ENCODE results near the gene LRCOL1.

Gene LRCOL1

DNA sequence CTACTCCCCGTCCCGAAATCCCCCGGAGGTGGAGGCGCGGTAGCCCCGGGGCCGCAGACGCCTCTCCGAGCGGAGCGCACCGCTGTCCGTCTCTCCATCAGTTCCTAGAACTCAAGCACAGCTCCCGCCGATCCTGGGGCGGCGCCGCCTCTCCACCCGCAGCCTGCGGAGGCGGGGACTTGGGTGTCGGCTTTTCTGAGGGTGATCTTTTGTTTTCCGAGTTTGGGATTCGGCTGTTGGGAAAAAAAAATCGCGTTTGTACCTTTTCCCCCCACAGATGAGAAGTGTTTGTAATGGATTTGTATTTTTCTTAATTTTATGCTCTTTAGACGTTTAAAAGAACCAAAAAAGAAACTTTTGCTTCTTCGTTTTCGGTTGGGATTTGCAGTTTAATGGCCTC lies 26.6 kb downstream of the LRCOL1 start:
- no peak for DNase-seq (ENCODE audit: low read depth in 1 of 2, low spot score in 1 of 2)

DNA sequence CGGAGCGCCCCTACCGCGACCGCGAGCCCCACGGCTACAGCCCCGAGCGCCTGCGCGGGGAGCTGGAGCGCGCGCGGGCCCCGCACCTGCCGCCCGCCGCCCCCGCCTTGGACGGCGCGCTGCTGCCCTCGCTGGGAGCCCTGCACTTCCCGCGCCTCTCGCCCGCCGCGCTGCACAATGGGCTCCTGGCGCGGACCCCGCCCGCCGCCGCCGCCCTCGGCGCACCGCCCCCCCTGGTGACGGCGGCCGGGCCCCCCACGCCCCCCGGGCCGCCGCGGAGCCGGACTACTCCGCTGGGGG lies 27.0 kb downstream of the LRCOL1 start:
- DNase-seq (ENCODE audit: low read depth in 1 of 2, low spot score in 1 of 2), result no peak

- no peak for DNase-seq (ENCODE audit: low read depth in 1 of 2, low spot score in 1 of 2)
These were observed 27.6 kb downstream of the LRCOL1 start for GRCh38 chr12:132582582-132583410.

- no peak for DNase-seq (ENCODE audit: low read depth in 1 of 2, low spot score in 1 of 2)
These were observed 28.3 kb downstream of the LRCOL1 start for GRCh38 chr12:132582058-132582420.

GRCh38 chr12:132581348-132582057 lies 28.9 kb downstream of the LRCOL1 start:
- DNase-seq (ENCODE audit: low read depth in 1 of 2, low spot score in 1 of 2), result no peak

GRCh38 chr12:132580701-132581292 lies 29.6 kb downstream of the LRCOL1 start:
- DNase-seq (ENCODE audit: low read depth in 1 of 2, low spot score in 1 of 2), result no peak

DNA sequence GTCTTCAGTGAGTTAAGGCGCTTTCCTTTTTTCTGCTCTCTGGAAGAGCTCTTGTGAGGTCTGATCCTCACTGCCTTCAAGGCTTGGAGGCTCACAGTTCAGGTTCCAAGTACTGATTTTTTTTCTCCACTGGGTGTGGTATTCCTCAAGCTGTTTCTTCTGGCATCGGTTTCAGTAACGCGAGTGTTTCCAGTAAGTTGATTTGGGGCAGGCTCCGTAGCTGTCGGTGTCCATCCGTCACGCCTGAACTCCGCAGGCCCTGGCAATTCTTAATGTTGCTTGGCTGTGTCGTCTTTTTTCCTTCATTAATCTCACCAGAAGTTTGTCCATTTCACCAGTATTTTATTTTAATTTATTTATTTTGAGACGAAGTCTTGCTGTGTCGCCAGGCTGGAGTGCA lies 30.6 kb downstream of the LRCOL1 start:
- no peak for DNase-seq (ENCODE audit: low read depth in 1 of 2, low spot score in 1 of 2)

GRCh38 chr12:132578826-132579225 lies 31.6 kb downstream of the LRCOL1 start:
- DNase-seq (ENCODE audit: low read depth in 1 of 2, low spot score in 1 of 2), result no peak

GRCh38 chr12:132578118-132578517 lies 32.3 kb downstream of the LRCOL1 start:
- DNase-seq (ENCODE audit: low read depth in 1 of 2, low spot score in 1 of 2), result no peak

DNA sequence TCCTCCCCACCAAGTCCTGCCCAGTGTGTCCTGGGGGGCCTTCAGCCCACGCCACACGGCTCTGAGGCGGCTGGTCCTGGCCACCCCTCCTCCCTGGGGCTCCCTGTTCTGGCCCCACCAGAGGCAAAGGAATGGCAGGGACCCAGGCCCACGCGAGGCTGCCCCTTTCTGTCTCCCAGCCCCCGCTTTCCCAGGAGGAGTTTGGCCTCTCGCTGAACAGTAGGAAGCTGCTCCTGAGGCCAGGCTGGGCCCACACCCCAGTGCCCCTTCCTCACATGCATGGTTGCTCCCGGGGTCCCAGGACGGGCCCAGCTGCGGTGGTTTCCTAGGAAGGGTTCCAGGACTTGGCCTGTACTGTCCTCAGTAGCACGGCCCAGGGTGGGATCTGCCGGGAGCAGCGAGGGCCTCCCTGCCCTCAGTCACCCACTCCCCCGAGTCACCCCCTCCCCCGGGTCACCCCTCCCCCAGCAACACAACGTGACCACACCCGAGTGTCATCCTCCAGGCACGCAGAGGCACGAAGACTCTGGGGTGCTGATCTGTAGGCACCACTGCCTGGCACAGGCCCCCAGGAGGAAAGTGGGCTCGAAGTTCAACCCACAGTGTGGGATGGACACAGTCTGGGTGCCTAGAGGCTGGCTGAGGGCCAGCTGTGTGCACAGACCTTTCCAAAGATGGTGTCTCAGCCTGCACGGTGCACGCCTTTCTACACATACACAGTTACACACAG lies 33.0 kb downstream of the LRCOL1 start:
- no peak for DNase-seq (ENCODE audit: low read depth in 1 of 2, low spot score in 1 of 2)

- no peak for DNase-seq (ENCODE audit: low read depth in 1 of 2, low spot score in 1 of 2)
These were observed 33.7 kb downstream of the LRCOL1 start for GRCh38 chr12:132576701-132577100.

GRCh38 chr12:132575661-132576060 lies 34.7 kb downstream of the LRCOL1 start:
- no peak for DNase-seq (ENCODE audit: low read depth in 1 of 2, low spot score in 1 of 2)

GRCh38 chr12:132574271-132574996 lies 35.9 kb downstream of the LRCOL1 start:
- no peak for DNase-seq (ENCODE audit: low read depth in 1 of 2, low spot score in 1 of 2)

GRCh38 chr12:132572801-132573760 lies 37.3 kb downstream of the LRCOL1 start:
- DNase-seq (ENCODE audit: low read depth in 1 of 2, low spot score in 1 of 2), result no peak

- no peak for DNase-seq (ENCODE audit: low read depth in 1 of 2, low spot score in 1 of 2)
These were observed 38.3 kb downstream of the LRCOL1 start for GRCh38 chr12:132572106-132572505.

GRCh38 chr12:132571598-132571997 lies 38.8 kb downstream of the LRCOL1 start:
- no peak for DNase-seq (ENCODE audit: low read depth in 1 of 2, low spot score in 1 of 2)

GRCh38 chr12:132571051-132571450 lies 39.3 kb downstream of the LRCOL1 start:
- no peak for DNase-seq (ENCODE audit: low read depth in 1 of 2, low spot score in 1 of 2)

DNA sequence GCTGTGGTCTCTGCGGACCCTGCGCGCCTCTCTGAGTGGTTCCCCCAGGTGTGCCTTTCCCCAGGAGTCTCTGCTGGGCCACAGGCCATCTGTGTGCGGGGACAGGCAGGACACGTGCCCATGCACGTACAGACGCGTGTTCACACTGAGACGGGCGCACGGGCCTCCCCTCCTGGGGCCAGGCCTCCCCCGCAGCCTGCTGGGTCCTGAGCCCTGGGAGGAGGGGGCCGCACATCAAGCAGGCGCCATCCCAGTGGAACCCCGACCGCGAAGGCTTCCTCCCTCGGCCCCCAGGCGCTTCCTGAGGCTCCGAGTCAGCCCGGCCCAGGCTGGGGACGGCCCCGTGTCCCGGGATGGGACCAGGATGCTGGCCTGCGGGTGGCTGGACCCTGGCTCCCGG lies 39.7 kb downstream of the LRCOL1 start:
- DNase-seq (ENCODE audit: low read depth in 1 of 2, low spot score in 1 of 2), result no peak

- DNase-seq (ENCODE audit: low read depth in 1 of 2, low spot score in 1 of 2), result no peak
These were observed 40.4 kb downstream of the LRCOL1 start for GRCh38 chr12:132569856-132570480.
